Mononuclear cell (primary cell): ENCODE results near the gene DNAJB11. TPM values are rescaled to one million over a fixed set of nuclear protein-coding genes. Genes with fewer than 3 reads are reported as not detected.

Source experiments
- H3K27me3 ChIP-seq: 2 replicates; pipeline ENCODE4 v1.6.0; 2011; ENCODE audit warnings: low read length, control low read depth; ENCODE audit not compliant: insufficient read depth
- H3K4me1 ChIP-seq: 2 replicates; pipeline ENCODE4 v1.5.1; 2011; ENCODE audit warnings: mild to moderate bottlenecking, low read length, control low read depth; ENCODE audit not compliant: insufficient read depth
- H3K4me3 ChIP-seq: 2 replicates; pipeline ENCODE4 v1.5.1; 2011; ENCODE audit warnings: mild to moderate bottlenecking, low read length, moderate library complexity
- H3K9me3 ChIP-seq: 2 replicates; pipeline ENCODE4 v1.5.1; 2011; ENCODE audit warnings: low read depth, mild to moderate bottlenecking, control low read depth, low read length
- total RNA-seq: library from RNA; depleted of rRNA; stranded (reverse); fragments of >200 nt; gene quantifications from one replicate; pipeline ENCODE4 v1.2.3, GENCODE V29; 2012

The DNAJB11 gene
- total RNA-seq, 1 donor = 44.3 TPM

DNA sequence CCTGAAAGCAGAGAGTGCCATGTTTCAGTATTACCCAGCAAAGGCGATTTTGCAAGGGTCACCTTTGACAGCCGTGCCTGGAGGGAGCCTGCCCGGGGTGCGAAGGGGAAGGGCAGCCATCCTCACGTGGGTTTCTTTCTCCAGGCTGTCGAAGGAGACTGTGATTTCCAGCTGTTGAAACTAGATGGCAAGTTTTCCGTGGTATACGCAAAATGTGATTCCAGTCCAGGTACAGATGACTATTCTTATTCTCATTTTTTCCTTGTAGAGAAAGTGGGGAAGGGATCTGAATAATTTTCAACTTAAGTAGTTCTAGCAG is 45.7 kb downstream of the DNAJB11 start:
- peaks cover 15% of the 10 kb centered on the region for H3K4me1 ChIP-seq
- no peak overlapping the region for H3K4me3 ChIP-seq
- no peaks in the 10 kb centered on the region for H3K9me3 ChIP-seq
- peaks cover 26% of the 10 kb centered on the region for H3K27me3 ChIP-seq

DNA sequence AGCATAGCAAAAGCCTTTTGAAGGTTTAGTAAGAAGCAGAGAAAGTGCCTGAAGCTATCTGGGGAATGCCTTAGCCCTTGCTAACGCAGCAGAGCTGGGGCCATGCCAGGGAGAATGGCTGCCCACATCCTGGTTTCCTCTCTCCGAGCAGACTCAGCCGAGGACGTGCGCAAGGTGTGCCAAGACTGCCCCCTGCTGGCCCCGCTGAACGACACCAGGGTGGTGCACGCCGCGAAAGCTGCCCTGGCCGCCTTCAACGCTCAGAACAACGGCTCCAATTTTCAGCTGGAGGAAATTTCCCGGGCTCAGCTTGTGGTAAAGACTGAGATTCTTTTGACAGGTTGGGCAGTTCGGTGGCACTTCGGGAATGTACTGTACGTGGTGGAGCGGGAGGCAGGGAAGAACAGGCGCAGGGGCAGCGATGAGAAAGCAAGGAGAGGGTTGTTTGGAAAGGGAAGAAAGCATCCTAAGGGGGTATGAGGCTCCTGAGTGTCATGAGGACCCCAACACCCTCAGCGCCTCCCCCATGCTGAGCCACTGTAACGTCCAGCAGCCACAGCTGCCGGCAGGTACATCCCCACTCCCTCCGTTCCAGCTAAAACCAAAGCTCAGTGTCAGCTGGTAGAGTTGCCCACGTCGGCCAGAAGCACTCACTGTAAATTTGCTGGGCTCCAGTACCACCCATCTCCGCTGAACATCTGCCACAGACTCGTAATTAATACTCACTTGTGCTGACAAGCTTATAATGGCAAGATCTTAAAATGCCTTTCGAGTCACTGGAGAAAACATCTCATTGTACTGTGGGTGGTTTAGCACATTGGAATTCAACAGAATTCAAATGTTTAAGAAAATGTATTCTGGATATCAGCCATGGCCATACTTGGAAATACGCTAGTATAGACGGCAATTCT is 46.8 kb downstream of the DNAJB11 start:
- H3K4me1 ChIP-seq = peaks cover 15% of the 10 kb centered on the region
- no peak overlapping the region for H3K4me3 ChIP-seq
- no peaks in the 10 kb centered on the region for H3K9me3 ChIP-seq
- peaks cover 26% of the 10 kb centered on the region for H3K27me3 ChIP-seq

DNA sequence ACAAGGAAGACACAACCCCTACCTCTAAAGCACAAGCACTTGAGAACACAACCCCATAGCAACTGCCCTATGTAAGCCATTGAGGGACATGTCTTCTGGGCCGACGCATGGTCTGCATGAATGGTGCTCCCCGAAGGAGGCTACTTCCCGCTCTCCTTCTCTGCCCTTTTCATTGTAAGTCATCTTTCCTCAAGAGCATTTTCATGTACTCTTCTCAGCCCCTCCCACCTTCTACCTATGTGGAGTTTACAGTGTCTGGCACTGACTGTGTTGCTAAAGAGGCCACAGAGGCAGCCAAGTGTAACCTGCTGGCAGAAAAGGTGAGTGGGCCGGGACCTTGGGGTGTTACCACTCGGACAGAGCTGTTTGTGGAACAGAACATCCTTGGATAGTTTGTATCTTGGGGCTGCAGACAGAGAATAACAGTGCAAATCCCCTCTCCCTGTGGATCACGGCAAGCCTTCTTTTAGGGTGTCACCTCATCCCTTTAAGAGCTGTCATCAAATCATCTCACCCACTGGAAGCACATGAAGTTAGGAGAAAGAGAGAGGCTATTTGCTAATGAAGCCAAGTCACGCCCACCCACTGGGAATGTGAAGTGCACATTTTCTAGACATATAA is 47.9 kb downstream of the DNAJB11 start:
- H3K4me3 ChIP-seq = no peak overlapping the region
- H3K9me3 ChIP-seq = no peaks in the 10 kb centered on the region
- H3K4me1 ChIP-seq = peaks cover 15% of the 10 kb centered on the region
- H3K27me3 ChIP-seq = peaks cover 26% of the 10 kb centered on the region

DNA sequence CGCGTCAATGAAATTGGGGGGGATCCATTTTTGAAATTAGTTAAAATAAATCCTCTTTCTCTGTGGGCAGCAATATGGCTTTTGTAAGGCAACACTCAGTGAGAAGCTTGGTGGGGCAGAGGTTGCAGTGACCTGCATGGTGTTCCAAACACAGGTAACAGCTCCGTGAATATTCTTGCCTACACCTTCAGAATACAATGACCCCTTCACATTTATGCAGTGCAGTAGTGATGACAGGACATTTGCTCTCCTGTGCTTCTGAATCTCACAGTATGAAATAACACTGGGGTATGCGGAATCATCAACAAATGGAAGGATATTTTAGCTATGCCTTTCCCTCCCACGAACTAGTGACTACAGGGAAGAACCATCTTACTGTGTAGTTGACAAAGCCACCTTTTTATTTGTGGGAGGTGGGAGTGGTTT is 49.3 kb downstream of the DNAJB11 start:
- Histone ChIP-seq H3K9me3 (no peaks in the 10 kb centered on the region), H3K27me3 (peaks cover 19% of the 10 kb centered on the region), H3K4me3 (no peak overlapping the region), H3K4me1 (peaks cover 10% of the 10 kb centered on the region)

DNA sequence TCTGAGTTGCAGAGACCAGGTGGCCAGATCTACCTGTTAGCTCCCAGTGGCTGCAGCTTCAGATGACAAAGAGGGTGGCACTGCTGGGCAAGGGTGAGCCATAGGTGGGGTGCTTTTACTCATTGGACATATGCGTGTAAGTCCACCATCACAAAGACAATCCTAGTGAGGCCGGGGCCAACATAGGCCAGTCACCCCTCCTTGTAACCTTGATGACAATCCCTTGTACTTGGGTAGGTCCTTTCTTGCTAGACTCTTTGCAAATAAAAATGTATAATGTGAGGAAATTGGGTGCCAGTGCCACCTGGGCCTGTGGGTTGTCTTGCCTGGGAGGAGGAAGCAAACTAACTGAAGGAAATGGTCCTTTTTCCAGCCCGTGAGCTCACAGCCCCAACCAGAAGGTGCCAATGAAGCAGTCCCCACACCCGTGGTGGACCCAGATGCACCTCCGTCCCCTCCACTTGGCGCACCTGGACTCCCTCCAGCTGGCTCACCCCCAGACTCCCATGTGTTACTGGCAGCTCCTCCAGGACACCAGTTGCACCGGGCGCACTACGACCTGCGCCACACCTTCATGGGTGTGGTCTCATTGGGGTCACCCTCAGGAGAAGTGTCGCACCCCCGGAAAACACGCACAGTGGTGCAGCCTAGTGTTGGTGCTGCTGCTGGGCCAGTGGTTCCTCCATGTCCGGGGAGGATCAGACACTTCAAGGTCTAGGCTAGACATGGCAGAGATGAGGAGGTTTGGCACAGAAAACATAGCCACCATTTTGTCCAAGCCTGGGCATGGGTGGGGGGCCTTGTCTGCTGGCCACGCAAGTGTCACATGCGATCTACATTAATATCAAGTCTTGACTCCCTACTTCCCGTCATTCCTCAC is 49.9 kb downstream of the DNAJB11 start:
- Histone ChIP-seq H3K4me3 (no peak overlapping the region), H3K4me1 (peaks cover 9% of the 10 kb centered on the region), H3K27me3 (peaks cover 14% of the 10 kb centered on the region), H3K9me3 (no peaks in the 10 kb centered on the region)

DNA sequence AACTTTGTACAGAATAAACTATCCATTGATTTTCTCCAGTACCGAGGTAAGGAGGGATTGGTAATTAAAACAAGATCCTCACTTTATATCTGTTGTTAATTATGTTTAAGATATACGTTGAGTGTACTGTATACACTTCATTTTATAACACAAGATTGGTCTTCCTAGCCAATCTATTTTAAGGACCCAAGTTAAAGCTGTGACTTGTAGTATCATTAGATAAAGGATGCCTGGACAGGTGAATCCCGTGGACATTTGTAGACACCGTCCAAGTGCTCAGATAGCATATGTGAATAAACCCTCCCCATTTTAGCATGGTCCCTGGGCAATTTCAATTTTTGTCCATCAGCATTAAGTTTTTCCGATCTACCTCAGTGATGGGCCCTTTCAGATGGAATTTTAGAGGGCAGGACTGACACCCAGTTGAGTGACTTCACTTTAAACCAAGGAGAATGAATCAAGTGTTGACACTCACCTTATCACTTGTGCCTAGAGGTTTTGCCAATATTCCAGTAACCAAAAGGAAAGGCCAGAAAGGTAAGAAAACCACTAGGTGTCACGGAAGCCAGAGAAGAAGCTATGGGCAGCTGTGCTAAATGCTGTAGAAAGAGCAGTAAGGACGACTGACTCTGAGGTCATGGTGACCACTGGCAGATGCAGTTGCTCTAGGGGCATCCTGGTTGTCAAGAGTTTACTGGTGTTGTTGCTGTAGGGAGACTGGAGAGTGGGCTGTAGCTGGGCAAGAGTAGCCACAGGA is 51.6 kb downstream of the DNAJB11 start:
- H3K27me3 ChIP-seq = peaks cover 16% of the 10 kb centered on the region
- H3K9me3 ChIP-seq = no peaks in the 10 kb centered on the region
- no peak overlapping the region for H3K4me3 ChIP-seq
- peaks cover 5% of the 10 kb centered on the region for H3K4me1 ChIP-seq

DNA sequence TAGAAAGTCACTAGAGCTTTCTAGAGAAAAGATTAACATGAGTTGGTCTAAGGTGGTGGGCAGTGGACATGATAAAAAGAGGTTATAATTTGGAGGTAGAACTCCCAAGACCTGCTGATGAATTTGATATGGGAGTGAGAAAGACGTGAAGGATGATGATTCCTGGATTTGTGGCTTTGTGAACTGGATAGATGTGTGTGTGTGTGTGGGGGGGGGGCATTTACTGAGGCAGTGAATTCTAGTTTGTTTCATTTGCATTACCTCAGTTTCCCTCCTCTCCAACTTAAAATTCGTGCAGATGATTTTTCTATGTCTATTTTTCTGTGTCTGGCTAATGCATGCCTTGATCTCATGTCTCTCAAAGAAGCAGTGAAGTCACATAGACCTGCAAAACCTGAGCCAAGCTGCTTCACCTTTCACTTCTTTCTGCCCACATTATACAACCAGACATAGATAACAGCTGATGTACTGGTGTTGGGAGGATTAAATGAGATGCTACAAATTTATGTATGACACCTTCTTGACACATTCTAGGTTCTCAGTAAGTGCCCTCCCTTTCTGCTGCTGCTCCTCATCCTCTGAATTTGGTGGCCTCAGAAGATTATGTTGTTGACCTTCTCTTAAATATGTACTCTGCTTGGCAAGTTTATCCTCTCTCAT is 52.3 kb downstream of the DNAJB11 start:
- Histone ChIP-seq H3K27me3 (peaks cover 12% of the 10 kb centered on the region), H3K9me3 (no peaks in the 10 kb centered on the region), H3K4me3 (no peak overlapping the region), H3K4me1 (no peaks in the 10 kb centered on the region)

DNA sequence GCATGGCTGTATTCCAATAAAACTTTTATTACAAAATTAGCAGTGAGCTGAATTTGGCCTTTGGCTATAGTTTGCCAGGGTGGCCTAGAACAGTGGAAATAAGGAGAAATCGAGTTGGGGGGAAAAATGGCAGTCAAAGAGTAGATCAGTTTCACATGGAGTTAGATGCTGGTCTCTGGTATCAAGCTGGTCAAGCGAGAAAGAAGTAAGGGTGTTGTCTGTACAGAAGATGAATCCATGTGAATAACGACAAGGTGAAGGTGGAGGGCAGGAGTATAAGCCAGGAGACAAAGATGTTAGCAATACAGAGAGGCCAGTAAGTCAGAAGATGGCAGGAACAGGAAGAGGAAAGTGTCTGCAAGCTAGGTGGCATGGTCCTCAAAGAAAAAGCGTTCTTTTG is 54.1 kb downstream of the DNAJB11 start:
- Histone ChIP-seq H3K4me3 (no peak overlapping the region), H3K9me3 (no peaks in the 10 kb centered on the region), H3K27me3 (peaks cover 4% of the 10 kb centered on the region), H3K4me1 (no peaks in the 10 kb centered on the region)

DNA sequence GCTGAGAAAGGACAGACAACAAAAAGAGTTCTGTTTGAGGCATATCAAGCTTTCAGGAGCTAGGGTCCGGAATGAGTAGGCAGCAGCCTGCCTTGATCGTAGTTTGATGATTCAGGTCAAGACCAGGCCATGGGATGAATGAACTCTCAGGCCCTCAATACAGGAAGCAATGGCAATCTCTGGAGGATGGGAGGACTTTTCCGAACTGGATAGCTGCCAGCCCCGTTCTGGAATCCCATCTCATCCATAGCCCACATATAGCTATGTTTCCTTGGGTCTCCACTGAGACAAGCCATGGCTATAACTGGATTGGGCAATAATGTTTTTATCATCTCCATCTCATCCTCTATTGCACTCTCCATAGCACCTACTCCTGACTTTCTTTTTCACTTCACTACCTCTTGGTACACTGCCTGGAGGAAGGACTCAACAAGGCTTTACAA is 55.1 kb downstream of the DNAJB11 start:
- Histone ChIP-seq H3K9me3 (no peaks in the 10 kb centered on the region), H3K4me3 (no peak overlapping the region), H3K27me3 (peaks cover 4% of the 10 kb centered on the region), H3K4me1 (no peaks in the 10 kb centered on the region)

DNA sequence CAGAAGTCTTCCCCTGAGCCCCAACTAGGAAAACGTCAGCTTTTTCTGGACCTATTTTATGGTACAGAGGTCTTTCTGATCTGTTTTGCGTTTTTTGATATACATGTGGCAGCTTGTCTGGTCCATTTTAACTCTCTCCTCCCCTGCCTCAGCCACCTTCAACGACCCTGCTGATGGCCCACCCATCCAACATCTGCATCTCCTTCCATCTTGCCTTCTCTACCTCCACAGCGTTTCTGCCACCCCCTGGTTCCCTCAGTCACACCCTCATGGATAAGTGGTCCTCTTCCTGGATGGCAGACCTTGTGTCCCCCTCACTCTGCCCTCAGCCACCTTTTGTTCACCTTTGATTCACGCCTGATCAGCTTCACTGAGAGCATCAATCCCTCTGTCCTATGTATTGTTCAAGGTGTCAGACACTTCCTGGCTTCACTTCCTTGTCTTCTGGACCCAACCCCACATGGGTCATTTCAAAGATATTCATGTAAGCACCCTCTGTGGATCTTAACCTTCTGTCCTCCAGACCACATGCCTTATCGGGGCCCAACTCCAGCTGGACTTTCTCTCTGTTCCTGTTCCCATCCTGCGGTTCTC is 55.8 kb downstream of the DNAJB11 start:
- no peaks in the 10 kb centered on the region for H3K4me1 ChIP-seq
- no peaks in the 10 kb centered on the region for H3K9me3 ChIP-seq
- peaks cover 4% of the 10 kb centered on the region for H3K27me3 ChIP-seq
- H3K4me3 ChIP-seq = no peak overlapping the region

DNA sequence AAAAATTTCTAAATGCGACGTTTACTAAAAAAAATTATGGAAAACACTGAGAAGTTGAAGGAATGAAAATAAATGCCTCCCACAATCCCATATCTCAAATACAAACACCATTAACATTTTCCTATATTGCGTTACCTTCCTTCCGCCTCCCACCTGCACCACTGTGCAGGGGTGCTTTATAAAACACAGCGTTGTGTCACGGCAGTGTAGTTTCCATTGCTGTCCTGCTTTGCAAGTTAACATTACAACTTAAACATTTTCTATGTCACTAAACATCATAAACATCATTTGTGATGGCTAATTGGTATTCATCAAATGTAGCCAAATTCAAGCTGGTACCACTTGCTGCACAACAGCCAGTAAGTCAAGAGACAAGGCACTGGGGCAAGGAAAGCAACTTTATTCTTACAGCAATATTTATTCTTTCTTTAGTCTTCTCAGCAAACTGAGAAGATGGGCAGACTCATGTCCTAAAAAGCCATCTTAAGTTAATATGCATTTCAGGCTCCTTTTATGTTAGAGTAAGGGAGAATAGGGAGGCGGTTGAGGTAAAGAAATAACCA is 57.4 kb downstream of the DNAJB11 start:
- Histone ChIP-seq H3K4me1 (no peaks in the 10 kb centered on the region), H3K4me3 (no peak overlapping the region), H3K27me3 (peaks cover 4% of the 10 kb centered on the region), H3K9me3 (no peaks in the 10 kb centered on the region)

DNA sequence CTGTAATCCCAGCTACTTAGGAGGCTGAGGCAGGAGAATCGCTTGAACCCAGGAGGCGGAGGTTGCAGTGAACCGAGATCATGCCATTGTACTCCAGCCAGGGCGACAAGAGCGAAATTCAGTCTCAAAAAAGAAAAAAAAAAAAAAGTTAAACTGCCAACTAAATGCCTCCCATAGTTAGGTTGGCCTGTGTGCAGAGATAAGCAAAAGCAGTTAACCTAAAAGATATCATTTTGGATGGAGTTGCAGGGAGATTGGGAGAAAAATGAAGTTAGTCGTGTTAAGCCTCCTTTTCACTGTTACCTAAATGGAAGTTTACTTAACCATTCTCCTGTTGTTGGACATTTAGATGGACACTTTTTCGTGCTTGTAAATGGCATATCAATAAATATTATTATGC is 58.2 kb downstream of the DNAJB11 start:
- Histone ChIP-seq H3K4me1 (no peaks in the 10 kb centered on the region), H3K9me3 (no peaks in the 10 kb centered on the region), H3K4me3 (no peak overlapping the region), H3K27me3 (peaks cover 4% of the 10 kb centered on the region)

DNA sequence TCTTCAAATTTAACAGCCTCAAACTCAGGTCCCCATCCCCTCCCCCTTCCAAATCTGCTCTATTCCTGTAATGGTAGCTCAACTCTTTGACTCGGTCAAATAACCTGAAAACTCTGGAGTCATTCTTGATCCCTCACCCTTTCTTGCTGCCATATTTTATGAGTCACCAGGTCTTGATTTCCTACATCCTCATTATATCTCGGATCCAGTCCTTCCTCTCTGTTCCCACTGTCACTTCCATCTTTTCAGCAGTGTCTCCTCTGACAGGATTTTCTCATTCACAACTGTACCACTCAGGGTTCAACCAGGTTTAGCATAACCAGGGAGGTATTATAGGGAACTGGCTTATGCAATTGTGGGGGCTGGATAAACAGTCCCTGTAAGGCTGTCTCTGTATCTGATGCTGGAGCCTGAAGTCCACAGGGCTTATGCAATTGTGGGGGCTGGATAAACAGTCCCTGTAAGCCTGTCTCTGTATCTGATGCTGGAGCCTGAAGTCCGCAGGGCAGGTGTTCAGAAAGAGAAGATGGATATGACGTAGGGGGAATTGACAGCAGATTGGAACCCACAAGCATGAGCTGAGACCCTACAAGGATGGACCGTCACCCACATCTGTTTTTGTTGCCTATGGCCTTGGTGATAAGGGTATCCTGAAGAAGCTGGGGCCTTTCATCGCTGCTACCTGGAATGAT is 60.6 kb downstream of the DNAJB11 start:
- H3K4me1 ChIP-seq = no peaks in the 10 kb centered on the region
- H3K27me3 ChIP-seq = peaks cover 4% of the 10 kb centered on the region
- H3K9me3 ChIP-seq = no peaks in the 10 kb centered on the region
- H3K4me3 ChIP-seq = no peak overlapping the region
